HG03064 (cell line): Measurements from ENCODE around the gene IGDCC3.
"Not testable (repeated sequence)": the region's sequence is repeated elsewhere in the genome, so short reads cannot be mapped to it uniquely, and the experiment has no call there.

Experiments used
- ATAC-seq: cut with Tn5 transposase; IDR thresholded peaks from one replicate; pipeline ENCODE4 v1.9.1; 2021; ENCODE audit warnings: low read depth; ENCODE audit not compliant: unreplicated experiment

IGDCC3 gene

DNA sequence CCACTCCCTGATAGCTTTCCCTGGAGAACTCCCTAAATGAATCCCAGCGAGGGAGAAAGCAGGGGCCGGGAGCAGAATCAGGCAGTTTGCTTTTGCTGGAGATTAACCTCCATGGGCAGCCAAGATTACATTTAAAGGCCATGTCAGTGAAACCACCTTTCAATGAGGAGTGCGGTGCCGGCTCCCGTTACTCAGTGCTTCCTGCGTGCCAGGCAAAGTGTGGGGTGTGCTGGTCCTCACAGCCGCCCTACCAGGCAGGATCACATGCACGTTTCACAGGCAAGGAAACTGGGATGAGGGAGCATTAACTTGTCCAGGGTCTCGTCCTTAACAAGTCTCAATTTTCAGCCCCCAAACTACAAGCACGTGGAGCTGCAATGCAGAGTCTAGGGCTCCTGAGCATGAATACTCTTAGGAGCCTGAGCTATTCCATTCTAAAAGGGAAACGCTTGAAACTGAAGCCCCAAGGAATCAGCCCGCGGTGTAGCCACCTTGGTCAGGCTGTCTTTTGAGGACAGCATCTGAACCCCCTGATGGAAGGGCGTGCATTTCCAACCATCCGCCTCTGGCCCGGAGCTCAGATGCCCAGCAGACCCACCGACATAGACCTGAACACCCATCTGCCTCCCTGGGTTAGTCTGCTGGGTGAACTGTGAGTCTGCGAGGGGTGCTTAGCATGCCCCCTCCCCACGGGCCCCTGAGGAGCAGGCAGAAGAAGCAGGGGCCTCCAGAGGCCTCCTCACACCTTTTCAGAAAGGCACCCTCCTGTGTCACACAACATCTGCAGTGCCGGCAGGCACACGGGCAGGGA, 5.6 kb downstream of the IGDCC3 start:
- ATAC-seq = no peak

DNA sequence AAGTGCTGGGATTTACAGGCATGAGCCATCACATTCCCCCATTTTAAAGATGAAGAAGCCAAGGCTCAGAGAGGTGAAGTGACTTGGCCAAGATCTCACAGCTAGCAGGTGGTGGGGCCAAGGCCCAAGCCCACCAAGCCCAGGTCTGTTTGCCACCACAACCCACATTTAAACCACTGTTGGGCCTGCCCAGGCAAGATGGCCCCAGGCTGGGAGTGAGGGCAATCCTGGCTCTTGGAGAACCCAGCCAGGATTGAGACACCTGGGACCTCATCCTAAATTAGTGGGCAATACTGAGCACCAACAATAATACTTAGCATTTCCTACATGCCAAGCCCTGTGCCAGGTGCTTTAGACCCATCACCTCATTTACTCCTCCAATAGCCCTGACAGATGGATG, 6.9 kb downstream of the IGDCC3 start:
- ATAC-seq = no peak

DNA sequence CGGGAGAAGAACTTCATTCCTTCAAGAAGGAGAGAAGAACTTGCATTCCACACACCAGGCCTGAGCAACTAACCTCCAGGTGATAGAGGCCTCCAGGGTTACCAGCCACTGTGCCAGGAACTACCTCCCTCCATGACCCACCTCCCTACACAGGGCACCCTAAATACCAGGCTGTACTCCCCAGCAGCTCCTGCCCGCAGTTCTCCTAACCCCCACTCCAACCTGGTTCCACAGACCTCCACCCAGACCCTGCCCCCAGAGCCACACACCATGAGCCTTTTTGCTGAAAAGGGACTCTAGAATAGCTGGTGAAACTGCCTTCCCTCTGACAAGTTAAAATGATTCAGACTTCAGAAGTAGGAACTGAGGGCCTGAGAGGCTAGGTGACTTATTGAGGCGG, 8.2 kb downstream of the IGDCC3 start:
- no peak for ATAC-seq

DNA sequence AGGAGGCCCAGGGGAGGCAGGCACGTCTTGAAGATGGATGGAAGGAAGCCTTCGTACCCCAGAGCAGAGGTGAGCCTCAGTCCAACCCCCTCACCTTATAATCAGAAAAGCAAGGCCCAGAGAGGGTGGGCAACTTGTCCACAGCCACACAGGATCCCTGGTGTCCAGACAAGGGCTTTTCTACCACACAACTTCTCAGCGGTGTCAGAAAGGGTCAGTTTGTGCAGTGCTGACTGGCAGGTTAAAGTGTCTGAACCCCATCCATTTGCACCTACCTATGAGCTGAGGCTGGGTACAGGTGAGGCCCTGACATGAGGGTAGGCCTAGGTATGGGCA, 8.6 kb downstream of the IGDCC3 start:
- no peak for ATAC-seq

DNA sequence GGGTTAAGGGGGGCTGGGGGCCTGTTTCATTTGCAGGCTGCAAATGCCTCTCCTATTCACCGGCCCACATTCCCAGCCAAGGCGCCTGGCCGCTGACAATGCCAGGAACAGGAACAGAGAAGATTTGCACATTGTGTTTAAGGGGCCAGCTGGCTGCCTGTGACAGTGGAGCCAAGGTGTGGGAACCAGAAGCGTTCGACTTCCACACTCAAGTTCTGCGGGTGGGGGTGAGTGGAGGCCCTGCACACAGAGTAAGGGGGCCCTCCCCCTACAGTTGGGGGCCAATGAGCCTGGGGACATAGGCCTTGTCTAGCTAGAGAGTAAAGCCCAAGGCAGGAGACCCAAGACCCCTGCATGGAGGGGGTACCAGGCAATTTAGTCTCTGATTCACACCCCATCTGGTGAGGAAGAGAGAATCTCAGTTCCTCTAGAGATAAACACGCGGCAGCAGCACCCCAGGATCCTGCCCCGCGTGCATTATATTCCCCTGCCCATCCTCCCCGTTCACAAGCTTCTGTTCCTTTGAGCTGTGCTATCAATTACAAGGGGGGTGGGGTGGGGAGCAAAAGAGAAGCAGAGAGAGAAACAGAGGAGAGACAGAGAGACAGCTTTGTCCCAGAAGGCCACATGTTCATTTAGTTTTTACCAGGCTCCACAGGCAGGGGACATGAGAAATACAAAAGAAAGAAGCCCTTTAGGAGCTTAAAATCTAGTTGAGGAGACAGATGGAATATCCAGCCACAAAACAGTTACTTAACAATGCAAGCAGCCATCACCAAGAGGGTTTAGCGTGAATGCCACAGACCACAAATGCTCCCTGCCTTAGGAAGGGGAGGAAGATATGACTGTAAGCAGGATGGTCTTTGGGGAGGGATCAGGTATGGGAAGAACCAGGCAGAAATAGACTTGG, 9.2 kb downstream of the IGDCC3 start:
- ATAC-seq = no peak

DNA sequence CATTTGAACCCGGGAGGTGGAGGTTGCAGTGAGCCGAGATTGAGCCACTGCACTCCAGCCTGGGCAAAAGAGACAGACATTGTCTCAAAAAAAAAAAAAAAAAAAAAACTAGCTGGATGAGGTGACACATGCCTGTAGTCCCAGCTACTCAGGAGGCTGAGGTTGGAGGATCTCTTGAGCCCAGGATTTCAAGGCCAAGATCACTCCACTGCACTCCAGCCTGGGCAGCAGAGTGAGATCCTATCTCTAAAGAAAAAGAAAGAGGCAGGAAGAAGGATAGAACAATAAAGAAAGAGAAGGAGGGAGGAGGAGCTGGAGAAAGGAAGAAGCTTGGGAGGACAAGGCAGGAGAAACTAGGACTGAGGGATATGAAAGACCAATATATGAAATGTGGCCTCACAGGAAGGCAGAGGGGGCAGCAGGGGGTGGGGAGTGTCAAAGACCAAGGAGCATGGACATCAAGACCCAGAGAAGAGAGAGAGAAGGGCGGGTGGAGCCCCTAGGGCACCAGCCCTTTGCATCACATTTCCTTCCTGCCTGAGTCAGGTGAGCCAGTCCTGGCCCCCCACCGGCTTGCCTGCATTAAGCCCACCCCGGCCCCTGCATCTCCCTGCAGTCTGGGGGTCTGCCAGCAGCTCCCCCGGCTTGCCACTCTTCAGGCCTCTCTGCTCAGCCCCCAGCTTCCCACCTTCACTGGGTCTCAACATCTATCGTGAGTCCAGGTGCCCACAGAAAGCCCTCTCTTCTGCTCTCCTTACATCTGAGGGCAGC, 11.5 kb downstream of the IGDCC3 start:
- no peak for ATAC-seq

DNA sequence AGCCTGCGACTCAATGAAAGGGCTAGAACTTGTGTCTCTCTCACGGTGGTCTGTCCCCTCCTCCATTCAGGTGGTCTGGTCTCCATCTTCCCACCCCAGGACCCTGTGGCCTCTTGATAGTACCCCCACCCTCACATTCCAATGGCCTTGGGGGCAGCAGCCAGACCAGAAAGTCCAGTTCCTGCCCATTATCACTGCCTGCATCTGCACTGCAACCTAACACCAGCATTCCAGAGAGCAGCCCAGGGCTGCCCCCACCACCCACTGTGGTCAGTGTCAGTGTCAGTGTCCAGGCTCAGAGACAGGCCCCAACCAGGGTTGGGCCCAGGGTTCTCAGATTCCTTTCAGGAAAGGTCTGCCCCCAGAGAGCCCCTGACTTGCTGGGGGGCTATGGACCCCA, 12.6 kb downstream of the IGDCC3 start:
- no peak for ATAC-seq

DNA sequence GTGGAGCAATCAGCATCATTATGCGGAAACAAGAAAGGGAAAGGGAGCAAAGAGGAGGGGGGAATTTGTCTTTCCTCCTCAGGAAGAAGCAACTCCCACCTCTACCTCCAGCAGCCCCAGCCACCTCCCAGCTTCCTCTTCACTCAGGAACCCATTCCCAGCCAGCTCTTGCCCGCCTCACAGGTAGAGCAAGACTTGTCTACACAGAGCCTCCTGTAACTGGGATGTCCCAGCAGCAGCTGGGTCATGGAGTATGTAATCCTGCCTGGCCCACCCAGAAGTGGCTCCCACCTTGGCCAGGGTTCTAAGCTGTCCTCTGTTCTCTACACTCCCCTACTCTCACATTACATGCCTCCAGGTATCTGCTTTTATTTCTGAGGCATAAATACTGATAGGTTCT, 14.0 kb downstream of the IGDCC3 start:
- no peak for ATAC-seq

DNA sequence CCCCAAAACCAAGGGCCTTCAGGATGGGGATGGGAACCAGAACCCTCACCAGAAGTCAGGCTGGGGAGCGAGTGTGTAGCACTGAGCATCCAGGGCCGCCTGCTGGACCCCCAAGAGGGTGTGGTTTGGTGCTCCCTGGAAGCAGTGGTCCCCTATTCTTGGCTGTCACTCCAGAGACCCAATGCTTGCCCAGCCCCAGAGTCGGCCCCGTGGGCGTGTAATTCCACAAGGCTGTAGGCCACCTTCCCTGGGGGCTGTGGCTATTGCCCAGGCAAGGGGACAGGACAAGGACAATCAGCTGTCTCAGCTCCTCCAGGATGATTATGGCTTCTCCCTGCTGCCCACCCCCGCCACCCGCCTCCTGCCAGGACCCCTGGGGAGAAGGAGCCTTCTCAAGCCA, 14.5 kb downstream of the IGDCC3 start:
- ATAC-seq = no peak

DNA sequence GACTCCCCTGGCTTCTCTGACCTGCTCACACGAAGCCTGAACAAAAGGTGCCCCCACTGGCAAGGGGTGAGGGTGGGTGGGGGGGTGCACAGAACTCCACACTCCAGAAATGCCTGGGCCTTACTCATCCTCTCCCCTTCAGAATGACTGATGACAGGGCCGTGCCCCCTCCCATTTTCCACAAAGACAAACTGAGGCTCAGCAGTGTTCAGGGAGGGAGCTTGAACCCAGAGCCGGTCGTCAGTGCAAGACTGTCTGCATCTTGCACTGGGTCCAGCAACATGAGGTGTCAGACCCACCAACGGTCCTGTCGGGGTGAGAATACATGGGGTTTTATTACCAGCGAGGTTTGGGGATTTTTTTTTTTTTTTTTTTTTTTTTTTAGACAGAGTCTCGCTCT, 15.3 kb downstream of the IGDCC3 start:
- no peak for ATAC-seq

DNA sequence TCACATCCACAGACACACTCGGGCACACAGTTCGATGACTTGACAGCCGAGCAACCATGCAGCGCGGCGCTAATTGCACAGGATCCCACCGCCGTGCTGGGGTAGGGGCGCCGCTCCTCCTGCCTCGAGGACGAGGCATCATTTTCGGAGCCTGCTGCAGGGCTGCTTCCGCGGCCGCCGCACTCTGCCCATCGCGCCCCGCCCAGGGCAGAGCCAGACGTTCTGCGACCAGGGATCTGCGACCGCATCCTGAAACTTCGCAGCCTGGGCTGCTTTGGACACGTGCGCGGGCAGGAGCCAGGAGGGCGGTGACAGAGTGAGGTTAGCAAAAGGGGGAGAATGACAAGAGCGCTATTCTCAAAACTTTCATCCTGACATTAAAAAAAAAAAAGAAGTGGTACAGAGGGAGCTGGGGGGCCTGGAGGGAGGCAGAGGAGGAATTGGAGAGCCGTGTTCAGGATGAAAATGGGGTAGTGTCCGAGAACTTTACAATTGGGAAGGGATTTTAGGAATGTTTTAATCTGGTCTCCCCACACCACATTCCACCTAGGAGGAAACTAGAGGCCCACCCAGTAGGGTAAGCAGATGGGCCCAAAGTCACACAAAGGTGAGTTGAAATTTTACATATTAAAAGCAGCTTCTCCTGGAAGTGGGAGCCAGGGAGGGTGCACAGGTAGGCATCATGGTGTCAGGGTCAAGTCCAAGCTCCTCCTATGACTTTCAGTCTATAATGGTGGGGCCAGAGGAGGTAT, 15.9 kb downstream of the IGDCC3 start:
- ATAC-seq = no peak

DNA sequence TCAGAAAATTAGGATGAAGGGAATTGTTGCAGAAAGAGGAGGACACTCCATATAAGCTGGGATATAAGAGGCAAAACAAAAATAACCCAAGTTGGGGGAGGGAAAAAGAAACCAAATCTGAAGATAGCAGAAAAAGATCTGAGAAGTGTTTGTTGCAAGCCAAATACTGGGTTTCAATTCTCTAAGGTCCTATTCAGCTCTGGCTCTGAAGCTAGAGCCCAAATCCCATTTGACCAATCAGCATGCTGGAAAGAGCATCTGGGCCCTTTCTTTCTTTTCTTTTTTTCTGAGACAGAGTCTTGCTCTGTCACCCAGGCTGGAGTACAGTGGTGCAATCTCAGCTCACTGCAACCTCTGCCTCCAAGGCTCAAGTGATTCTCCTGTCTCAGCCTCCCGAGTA, 17.3 kb downstream of the IGDCC3 start:
- no peak for ATAC-seq

DNA sequence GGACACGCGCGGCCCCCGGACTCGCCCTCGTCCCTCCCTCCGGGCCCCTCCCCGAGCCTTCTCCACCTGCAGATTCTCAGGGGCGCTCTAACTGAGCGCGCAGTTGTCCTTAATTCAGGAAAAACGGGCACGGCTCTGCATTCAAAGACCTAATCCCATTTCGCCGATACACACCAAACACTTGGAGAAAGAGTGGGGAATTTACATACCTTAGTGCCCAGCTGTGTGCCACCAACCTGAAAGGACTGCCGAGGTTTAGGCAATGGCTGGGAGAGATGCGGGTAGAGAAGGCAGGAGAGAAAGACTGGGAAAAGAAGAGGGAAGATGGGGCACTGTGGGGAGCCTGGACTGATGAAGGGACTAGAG, 21.8 kb downstream of the IGDCC3 start:
- ATAC-seq = no peak

DNA sequence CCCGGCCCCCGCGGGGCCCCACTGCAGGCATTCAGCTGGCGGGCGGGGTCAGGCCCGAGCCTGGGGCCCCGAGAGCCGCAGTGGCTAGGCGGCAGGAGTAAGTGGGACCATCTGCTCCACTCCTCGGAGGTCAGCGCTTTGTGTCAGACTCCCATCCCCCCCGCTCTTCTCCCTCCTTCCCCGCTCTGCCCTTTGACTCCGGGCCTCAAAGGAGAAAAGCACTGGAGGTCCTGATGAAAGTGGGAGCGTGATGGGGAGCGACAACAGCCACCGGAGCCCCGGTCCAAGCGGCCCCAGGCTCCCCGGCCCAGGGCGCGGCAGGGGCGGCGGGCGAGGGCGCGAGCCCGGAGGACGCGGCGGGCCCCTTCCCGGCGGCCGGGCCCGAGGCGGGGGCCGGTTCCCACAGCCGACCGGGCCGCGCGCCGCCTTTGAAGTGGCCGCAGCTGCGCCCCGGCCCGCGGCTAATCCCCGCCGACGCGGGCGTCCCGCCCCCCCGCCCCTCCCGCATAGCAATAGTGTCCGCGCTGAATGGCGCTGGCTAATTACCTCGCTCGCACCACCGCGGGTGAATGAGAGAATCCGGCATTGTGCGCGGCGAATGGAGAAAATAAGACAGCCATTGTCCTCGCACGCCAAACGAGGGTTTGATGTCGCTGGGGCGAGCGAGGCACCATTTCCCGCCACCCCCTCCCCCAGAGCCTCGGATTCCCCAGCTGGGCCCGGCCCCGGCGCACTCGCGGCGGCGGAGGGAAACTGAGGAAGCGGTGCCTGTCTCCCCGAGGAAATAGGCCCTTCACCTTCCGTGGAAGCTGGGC, 22.4 kb downstream of the IGDCC3 start:
- no peak for ATAC-seq

DNA sequence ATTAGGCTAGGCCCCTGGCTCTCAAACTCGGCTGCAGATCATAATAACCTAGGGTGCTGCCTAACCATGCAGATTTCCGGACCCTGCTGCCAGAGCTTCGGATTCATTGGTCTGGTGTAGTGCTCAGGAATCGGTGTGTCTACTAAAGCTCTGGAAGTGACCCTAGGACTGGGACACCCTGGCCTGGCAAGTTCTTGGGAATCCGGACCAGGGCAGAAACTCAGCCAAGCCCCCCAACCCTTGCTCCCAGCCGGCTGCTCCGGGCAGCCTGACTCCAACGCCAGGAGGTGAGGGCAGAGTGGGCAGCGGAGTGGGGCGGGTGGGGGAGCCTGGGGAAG, 23.0 kb downstream of the IGDCC3 start:
- no peak for ATAC-seq

DNA sequence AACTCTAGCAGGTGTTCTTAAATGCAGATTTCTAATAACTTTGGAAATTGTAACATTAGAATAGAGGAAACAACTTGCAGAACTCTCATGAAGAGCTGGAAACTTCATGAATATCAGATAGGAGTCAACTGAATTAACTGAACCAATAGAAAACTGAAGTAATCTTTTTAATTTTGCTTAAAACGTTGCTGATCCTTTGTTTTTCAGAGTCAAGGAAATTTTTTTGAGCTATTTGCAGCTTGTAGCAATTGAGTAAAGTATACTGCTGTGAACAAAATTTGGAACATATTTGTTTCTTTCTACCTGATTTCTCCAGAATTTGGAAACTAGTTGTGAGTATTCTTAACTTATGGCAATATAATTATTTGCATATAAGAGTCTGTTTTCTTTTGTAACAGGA, 25.8 kb downstream of the IGDCC3 start:
- ATAC-seq = not testable (repeated sequence)

DNA sequence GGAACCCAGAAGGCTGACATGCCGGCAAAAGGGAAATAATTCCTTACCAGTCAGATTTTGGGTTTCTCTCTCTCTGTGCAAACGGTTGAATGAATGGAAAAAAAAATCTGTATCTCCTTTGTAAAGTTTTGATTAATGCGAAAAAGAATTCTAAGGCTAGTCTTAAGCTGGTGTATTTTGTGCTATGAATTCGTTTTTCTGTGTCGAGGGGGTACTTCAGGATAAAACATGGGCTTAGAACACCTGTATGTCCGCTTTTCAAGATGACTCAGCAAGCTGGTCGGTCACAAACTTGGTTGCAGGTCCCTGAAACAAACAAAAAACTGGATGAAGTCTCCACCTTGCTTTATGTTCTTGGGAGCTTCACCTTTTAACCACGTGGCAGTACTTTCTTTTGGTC, 28.5 kb downstream of the IGDCC3 start:
- ATAC-seq = no peak

DNA sequence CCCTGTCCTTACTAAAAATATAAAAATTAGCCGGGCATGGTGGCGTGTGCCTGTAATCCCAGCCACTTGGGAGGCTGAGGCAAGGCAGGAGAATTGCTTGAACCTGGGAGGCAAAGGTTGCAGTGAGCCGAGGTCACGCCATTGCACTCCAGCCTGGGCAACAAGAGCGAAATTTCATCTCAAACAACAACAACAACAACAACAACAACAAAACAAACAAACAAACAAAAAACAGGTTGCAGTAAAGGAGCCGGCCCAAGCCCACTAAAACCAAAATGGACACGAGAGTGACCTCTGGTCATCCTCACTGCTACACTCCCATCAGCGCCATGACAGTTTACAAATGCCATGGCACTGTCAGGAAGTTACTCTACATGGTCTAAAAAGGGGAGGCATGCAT, 30.0 kb downstream of the IGDCC3 start:
- ATAC-seq = not testable (repeated sequence)

DNA sequence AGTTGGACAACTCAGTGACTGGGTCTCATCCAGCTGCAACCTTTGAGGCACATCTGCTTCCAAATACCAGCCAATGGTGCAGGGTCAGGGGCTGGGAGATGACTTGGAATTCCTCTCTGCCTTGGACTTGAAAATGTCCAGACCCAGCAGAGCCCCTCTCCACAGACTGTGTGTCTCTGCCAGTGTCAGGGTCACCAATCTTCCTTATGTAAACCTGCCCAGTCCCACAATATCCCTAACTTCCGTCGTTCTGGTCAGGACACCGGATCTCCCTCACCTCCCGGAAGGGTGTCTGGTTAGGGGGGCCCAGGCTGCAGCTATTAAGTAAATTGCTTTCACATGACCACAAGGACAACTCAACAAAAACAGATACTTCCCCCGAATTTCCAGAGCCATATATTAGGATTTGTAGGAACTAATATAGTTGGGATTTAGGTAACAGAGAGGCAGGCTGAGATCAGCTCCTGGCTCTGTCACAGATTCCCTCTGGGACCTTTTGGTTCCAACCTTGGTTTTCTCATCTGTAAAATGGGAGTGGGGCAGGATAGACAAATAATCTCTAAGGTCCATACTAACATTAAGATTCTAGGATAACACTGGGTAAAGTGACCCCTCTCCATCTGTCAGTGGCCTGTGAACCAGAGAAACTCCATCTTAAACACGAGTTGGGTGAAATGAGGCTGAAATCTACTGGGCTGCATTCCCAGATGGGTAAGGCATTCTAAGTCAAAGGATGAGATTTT, 30.8 kb downstream of the IGDCC3 start:
- no peak for ATAC-seq
